Measurements from ENCODE around the gene KLC4.

KLC4 gene

DNA sequence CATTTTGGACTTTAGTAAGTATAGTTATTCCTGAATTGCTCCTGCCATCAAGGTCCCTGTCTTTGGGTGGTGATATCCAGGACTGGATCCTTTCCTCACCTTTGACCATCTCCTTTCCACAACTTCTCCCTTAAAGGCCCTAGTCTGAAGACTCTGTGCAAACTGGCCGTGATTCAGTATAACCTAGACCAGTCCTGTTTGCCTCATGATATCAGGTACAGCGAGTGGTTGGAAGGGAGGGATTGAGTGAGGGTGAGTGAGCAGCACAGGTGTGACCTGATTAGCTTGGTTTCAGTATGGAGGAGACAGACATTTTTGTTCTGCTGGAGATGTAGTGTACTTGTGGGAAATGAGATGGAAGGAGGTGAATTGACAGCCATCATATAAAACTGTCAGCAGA lies 40.3 kb upstream of the KLC4 start:
- Histone ChIP-seq H3K4me3 (ENCODE audit: low read depth, low read length) (no peak overlapping the region), H3K4ac (ENCODE audit: low read depth, low read length) (no peak overlapping the region), H3K9me3 (ENCODE audit: insufficient read depth, low read depth, low read length) (no peaks in the 10 kb centered on the region), H3K18ac (ENCODE audit: low read length) (no peak overlapping the region), H3K9ac (ENCODE audit: low read length) (no peak overlapping the region), H3K4me1 (ENCODE audit: control insufficient read depth in 1 of 2, insufficient read depth in 2 of 2, low read length in 2 of 2) (peaks cover 0 to 13% of the 10 kb centered on the region in 2 experiments), H4K8ac (ENCODE audit: low read depth, low read length) (no peak overlapping the region), H2BK120ac (ENCODE audit: insufficient read depth, low read length, poor library complexity) (no peak overlapping the region), H2AK5ac (ENCODE audit: low read length) (no peak overlapping the region), H2BK12ac (ENCODE audit: low read length) (no peak overlapping the region), H3K23ac (ENCODE audit: low read length) (no peak overlapping the region), H2AFZ (ENCODE audit: insufficient read depth, low read length, poor library complexity) (no peak overlapping the region), H2BK5ac (ENCODE audit: low read depth, low read length, poor library complexity) (no peak overlapping the region), H4K12ac (ENCODE audit: low read depth, low read length) (no peak overlapping the region), H3K14ac (ENCODE audit: low read length) (no peak overlapping the region), H3K79me1 (ENCODE audit: low read length) (peaks cover 9% of the 10 kb centered on the region), H3K27me3 (ENCODE audit: insufficient read depth, low read length) (no peaks in the 10 kb centered on the region), H3K36me3 (ENCODE audit: control insufficient read depth in 1 of 2, insufficient read depth in 2 of 2, low read length in 2 of 2) (peaks cover 31 to 39% of the 10 kb centered on the region in 2 experiments), H3K27ac (ENCODE audit: low read depth, low read length) (no peak overlapping the region), H3K79me2 (ENCODE audit: control insufficient read depth, insufficient read depth, low read length, poor library complexity) (peaks cover 10% of the 10 kb centered on the region), H3K4me2 (ENCODE audit: low read length) (no peak overlapping the region), H4K91ac (ENCODE audit: low read depth, low read length) (no peak overlapping the region)
- no CpG with 5 or more reads among the region's 2 CpGs for WGBS (ENCODE audit: extremely low coverage, insufficient coverage, insufficient read length)
- no peak for DNase-seq

DNA sequence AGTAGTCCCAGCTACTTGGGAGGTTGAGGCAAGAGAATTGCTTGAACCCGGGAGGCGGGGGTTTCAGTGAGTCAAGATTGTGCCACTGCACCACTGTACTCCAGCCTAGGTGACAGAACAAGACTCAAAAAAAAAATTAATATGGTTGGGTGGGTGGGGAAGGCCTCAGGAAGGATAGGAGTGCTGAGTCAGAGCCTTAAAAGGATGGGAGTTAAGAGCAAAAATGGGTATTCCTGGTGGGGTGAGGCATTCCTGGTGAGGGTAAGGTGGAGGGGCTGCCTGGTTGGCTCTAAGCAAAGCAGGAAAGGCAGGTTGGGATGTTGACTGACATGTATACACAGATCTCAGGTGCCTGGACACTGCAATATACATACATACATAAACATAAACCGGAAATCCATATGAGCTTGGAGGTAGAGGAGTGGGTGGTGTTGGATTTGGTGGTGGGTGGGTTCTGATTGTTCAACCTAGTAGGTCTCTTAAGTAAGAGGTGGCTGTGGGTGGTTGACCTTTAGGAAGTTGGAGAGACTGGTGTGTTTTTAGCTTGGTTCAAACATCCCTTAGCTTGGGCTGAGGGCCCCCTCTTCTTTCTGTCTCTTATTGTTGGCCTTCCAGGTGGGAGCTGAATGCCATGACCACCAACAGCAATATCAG lies 39.3 kb upstream of the KLC4 start:
- Histone ChIP-seq H3K9ac (ENCODE audit: low read length) (no peak overlapping the region), H3K27me3 (ENCODE audit: insufficient read depth, low read length) (no peaks in the 10 kb centered on the region), H3K23ac (ENCODE audit: low read length) (no peak overlapping the region), H4K12ac (ENCODE audit: low read depth, low read length) (no peak overlapping the region), H3K36me3 (ENCODE audit: control insufficient read depth in 1 of 2, insufficient read depth in 2 of 2, low read length in 2 of 2) (peaks cover 35 to 49% of the 10 kb centered on the region in 2 experiments), H2BK12ac (ENCODE audit: low read length) (no peak overlapping the region), H4K8ac (ENCODE audit: low read depth, low read length) (no peak overlapping the region), H3K79me2 (ENCODE audit: control insufficient read depth, insufficient read depth, low read length, poor library complexity) (peaks cover 7% of the 10 kb centered on the region), H2BK120ac (ENCODE audit: insufficient read depth, low read length, poor library complexity) (no peak overlapping the region), H3K18ac (ENCODE audit: low read length) (no peak overlapping the region), H3K27ac (ENCODE audit: low read depth, low read length) (no peak overlapping the region), H3K14ac (ENCODE audit: low read length) (no peak overlapping the region), H2AK5ac (ENCODE audit: low read length) (no peak overlapping the region), H3K4me3 (ENCODE audit: low read depth, low read length) (no peak overlapping the region), H3K4ac (ENCODE audit: low read depth, low read length) (no peak overlapping the region), H3K79me1 (ENCODE audit: low read length) (peaks cover 5% of the 10 kb centered on the region), H3K9me3 (ENCODE audit: insufficient read depth, low read depth, low read length) (no peaks in the 10 kb centered on the region), H2AFZ (ENCODE audit: insufficient read depth, low read length, poor library complexity) (no peak overlapping the region), H3K4me2 (ENCODE audit: low read length) (no peak overlapping the region), H2BK5ac (ENCODE audit: low read depth, low read length, poor library complexity) (no peak overlapping the region), H3K4me1 (ENCODE audit: control insufficient read depth in 1 of 2, insufficient read depth in 2 of 2, low read length in 2 of 2) (peaks cover 0 to 13% of the 10 kb centered on the region in 2 experiments), H4K91ac (ENCODE audit: low read depth, low read length) (no peak overlapping the region)
- WGBS (ENCODE audit: extremely low coverage, insufficient coverage, insufficient read length): no CpG with 5 or more reads among the region's 3 CpGs
- DNase-seq: no peak

GRCh38 chr6:43020847-43021246 lies 38.6 kb upstream of the KLC4 start:
- peaks cover 39 to 53% of the 10 kb centered on the region in 2 experiments for H3K36me3 ChIP-seq (ENCODE audit: control insufficient read depth in 1 of 2, insufficient read depth in 2 of 2, low read length in 2 of 2)
- H2AFZ ChIP-seq (ENCODE audit: insufficient read depth, low read length, poor library complexity): peak overlapping the region; percentile 89
- no peak overlapping the region for H2BK12ac ChIP-seq (ENCODE audit: low read length)
- WGBS (ENCODE audit: extremely low coverage, insufficient coverage, insufficient read length): no CpG with 5 or more reads among the region's 5 CpGs
- peaks cover 5% of the 10 kb centered on the region for H3K79me1 ChIP-seq (ENCODE audit: low read length)
- H4K12ac ChIP-seq (ENCODE audit: low read depth, low read length): peak overlapping the region; percentile 2
- H4K8ac ChIP-seq (ENCODE audit: low read depth, low read length): peak overlapping the region; percentile 97
- no peaks in the 10 kb centered on the region for H3K27me3 ChIP-seq (ENCODE audit: insufficient read depth, low read length)
- no peak overlapping the region for H3K4me3 ChIP-seq (ENCODE audit: low read depth, low read length)
- no peak overlapping the region for H2BK120ac ChIP-seq (ENCODE audit: insufficient read depth, low read length, poor library complexity)
- DNase-seq: no peak
- peak overlapping the region; percentile 62 for H3K4me2 ChIP-seq (ENCODE audit: low read length)
- no peak overlapping the region for H3K27ac ChIP-seq (ENCODE audit: low read depth, low read length)
- no peak overlapping the region for H2BK5ac ChIP-seq (ENCODE audit: low read depth, low read length, poor library complexity)
- no peak overlapping the region for H3K23ac ChIP-seq (ENCODE audit: low read length)
- no peak overlapping the region for H3K4ac ChIP-seq (ENCODE audit: low read depth, low read length)
- H2AK5ac ChIP-seq (ENCODE audit: low read length): no peak overlapping the region
- H3K79me2 ChIP-seq (ENCODE audit: control insufficient read depth, insufficient read depth, low read length, poor library complexity): peaks cover 7% of the 10 kb centered on the region
- peak overlapping the region; percentile 97 for H4K91ac ChIP-seq (ENCODE audit: low read depth, low read length)
- H3K18ac ChIP-seq (ENCODE audit: low read length): no peak overlapping the region
- H3K9ac ChIP-seq (ENCODE audit: low read length): no peak overlapping the region
- H3K14ac ChIP-seq (ENCODE audit: low read length): no peak overlapping the region
- no peaks in the 10 kb centered on the region for H3K9me3 ChIP-seq (ENCODE audit: insufficient read depth, low read depth, low read length)
- peaks cover 0 to 10% of the 10 kb centered on the region in 2 experiments for H3K4me1 ChIP-seq (ENCODE audit: control insufficient read depth in 1 of 2, insufficient read depth in 2 of 2, low read length in 2 of 2)

DNA sequence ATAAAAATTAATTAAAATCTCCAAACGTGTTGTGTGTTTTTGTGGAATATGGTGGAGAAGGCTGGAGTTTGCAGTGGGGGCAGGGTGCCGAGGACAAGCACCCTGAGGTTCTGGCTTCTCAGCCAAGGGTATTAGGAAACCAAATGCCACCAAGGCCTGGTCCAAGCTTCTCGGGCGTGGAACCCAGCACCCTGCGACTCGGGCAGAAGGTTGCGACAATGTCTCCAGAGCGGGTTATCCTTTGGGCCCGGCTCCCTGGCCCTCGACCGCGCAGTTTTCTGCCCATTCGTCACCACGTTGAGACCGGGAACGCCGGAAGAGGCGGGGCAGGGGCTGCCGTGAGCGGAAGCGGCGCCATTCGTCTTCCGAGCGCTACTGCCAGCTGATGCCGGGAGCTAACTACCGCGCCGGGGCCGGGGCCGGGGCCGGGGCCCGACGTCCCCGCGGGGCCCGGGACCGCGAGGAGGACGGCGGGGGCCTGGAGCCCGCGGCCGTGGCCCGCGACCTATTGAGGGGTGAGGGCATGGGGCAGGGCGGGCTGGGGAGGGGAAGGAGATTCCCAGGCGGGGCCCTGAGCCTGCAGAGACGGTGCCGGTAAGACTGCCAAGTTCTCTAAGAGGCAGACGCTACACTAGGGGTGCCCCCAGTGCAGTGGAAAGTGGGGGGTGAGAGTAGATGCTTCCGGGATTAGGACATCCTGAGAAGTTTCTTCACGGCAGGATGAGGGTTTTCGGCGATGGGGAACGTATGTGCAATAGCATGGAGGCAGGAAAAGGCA lies 38.0 kb upstream of the KLC4 start, which contains the start of gene RRP36:
RRP36 (plus strand) TSS at position 354 of the 778 bp plus-strand sequence; CDS start at position 386, 32 bp downstream.
- Histone ChIP-seq H3K79me2 (ENCODE audit: control insufficient read depth, insufficient read depth, low read length, poor library complexity) (peaks cover 7% of the 10 kb centered on the region), H2AK5ac (ENCODE audit: low read length) (peak within 1 kb of the TSS; percentile 95), H2BK120ac (ENCODE audit: insufficient read depth, low read length, poor library complexity) (peak within 1 kb of the TSS; percentile 82), H3K9ac (ENCODE audit: low read length) (peak within 1 kb of the TSS; percentile 98), H3K14ac (ENCODE audit: low read length) (peak within 1 kb of the TSS; percentile 99), H3K18ac (ENCODE audit: low read length) (peak within 1 kb of the TSS; percentile 98), H2BK5ac (ENCODE audit: low read depth, low read length, poor library complexity) (peak within 1 kb of the TSS; percentile 94), H3K4me2 (ENCODE audit: low read length) (peak within 1 kb of the TSS; percentile 72), H4K8ac (ENCODE audit: low read depth, low read length) (peak within 1 kb of the TSS; percentile 97), H2BK12ac (ENCODE audit: low read length) (no peak within 1 kb of the TSS), H3K23ac (ENCODE audit: low read length) (no peak within 1 kb of the TSS), H2AFZ (ENCODE audit: insufficient read depth, low read length, poor library complexity) (peak within 1 kb of the TSS; percentile 89), H3K27ac (ENCODE audit: low read depth, low read length) (peak within 1 kb of the TSS; percentile 63), H3K4ac (ENCODE audit: low read depth, low read length) (peak within 1 kb of the TSS; percentile 98), H3K9me3 (ENCODE audit: insufficient read depth, low read depth, low read length) (no peaks in the 10 kb centered on the region), H3K4me1 (ENCODE audit: control insufficient read depth in 1 of 2, insufficient read depth in 2 of 2, low read length in 2 of 2) (peaks cover 0 to 10% of the 10 kb centered on the region in 2 experiments), H3K4me3 (ENCODE audit: low read depth, low read length) (peak within 1 kb of the TSS; percentile 86), H3K27me3 (ENCODE audit: insufficient read depth, low read length) (no peaks in the 10 kb centered on the region), H3K36me3 (ENCODE audit: control insufficient read depth in 1 of 2, insufficient read depth in 2 of 2, low read length in 2 of 2) (peaks cover 42 to 60% of the 10 kb centered on the region in 2 experiments), H3K79me1 (ENCODE audit: low read length) (peaks cover 5% of the 10 kb centered on the region), H4K12ac (ENCODE audit: low read depth, low read length) (peak within 1 kb of the TSS; percentile 98), H4K91ac (ENCODE audit: low read depth, low read length) (peak within 1 kb of the TSS; percentile 97)
- DNase-seq: peak; percentile 81 to 84
- WGBS (ENCODE audit: extremely low coverage, insufficient coverage, insufficient read length): no CpG with 5 or more reads among the region's 56 CpGs
